Measurements from ENCODE around the gene PRRT4. TPM values are rescaled to one million over a fixed set of nuclear protein-coding genes. Genes with fewer than 3 reads are reported as not detected.

Gene PRRT4
- total and polyA plus RNA-seq, 2 of the 4 experiments (the other 2 are of a cell fraction): not detected

GRCh38 chr7:128349466-128349825 is 12.0 kb downstream of the PRRT4 start:
- Histone ChIP-seq H2BK5ac (ENCODE audit: low read depth, low read length, poor library complexity, severe bottlenecking) (no peak overlapping the region), H3K27me3 (ENCODE audit: control insufficient read depth, insufficient read depth, low read length) (peaks cover 63% of the 10 kb centered on the region), H3K9ac (ENCODE audit: low read depth, low read length) (no peak overlapping the region), H3K23ac (ENCODE audit: low read depth, low read length) (no peak overlapping the region; the same call in 1 of the 2 replicates), H2BK120ac (ENCODE audit: low read depth, low read length) (no peak overlapping the region), H3K27ac (ENCODE audit: insufficient read depth, low read length) (no peak overlapping the region), H3K18ac (ENCODE audit: low read depth, low read length) (no peak overlapping the region), H2AK5ac (ENCODE audit: low read depth, low read length) (no peak overlapping the region), H3K9me1 (ENCODE audit: insufficient read depth, low read length) (no peaks in the 10 kb centered on the region), H3K4me1 (ENCODE audit: control insufficient read depth, insufficient read depth, low read length) (no peaks in the 10 kb centered on the region), H3K9me3 (ENCODE audit: control insufficient read depth, insufficient read depth, low read length) (no peaks in the 10 kb centered on the region), H3K56ac (ENCODE audit: extremely low read depth, insufficient read depth, low read length) (no peak overlapping the region), H4K5ac (ENCODE audit: low read depth, low read length) (no peak overlapping the region), H4K91ac (ENCODE audit: insufficient read depth, low read depth, low read length) (no peak overlapping the region), H2AK9ac (replicated peaks; ENCODE audit: low read depth, low read length, poor library complexity) (no peak overlapping the region), H3K4ac (ENCODE audit: low read depth, low read length) (no peak overlapping the region), H2BK15ac (ENCODE audit: low read depth, low read length) (no peak overlapping the region), H3K79me1 (ENCODE audit: low read depth in 1 of 2, low read length in 2 of 2) (no peaks in the 10 kb centered on the region), H2BK20ac (ENCODE audit: low read depth, low read length) (no peak overlapping the region), H4K8ac (ENCODE audit: low read depth in 2 of 2, low read length in 2 of 2) (no peak overlapping the region), H3K4me2 (ENCODE audit: low read depth, low read length) (no peak overlapping the region), H3K4me3 (ENCODE audit: insufficient read depth, low read depth, low read length) (no peak overlapping the region), H3K14ac (replicated peaks; ENCODE audit: low read depth, low read length) (no peak overlapping the region), H4K20me1 (ENCODE audit: insufficient read depth, low read length) (no peaks in the 10 kb centered on the region), H3K36me3 (ENCODE audit: control insufficient read depth, insufficient read depth, low read length) (no peaks in the 10 kb centered on the region), H2AFZ (replicated peaks; ENCODE audit: low read length, poor library complexity) (no peak overlapping the region)
- intact Hi-C loops (cut with micrococcal nuclease) (no loop called here), in situ Hi-C loops (cut with MboI; ENCODE audit: low sequenced_read_pairs) (loop anchor here (5.0 kb wide), 1 partner anchor 33 kb away; no protein-coding TSS in a partner anchor), dilution Hi-C loops (cut with HindIII; ENCODE audit: low sequenced_read_pairs, unreplicated experiment) (no loop called here)
- no peak for TF ChIP-seq NFE2L2 (IDR thresholded peaks at IDR 0.05; ENCODE audit: low read depth, low read length)
- TF ChIP-seq SMC3 (IDR thresholded peaks at IDR 0.05; ENCODE audit: low read depth, low read length): no peak
- TF ChIP-seq CEBPB (IDR thresholded peaks at IDR 0.05; ENCODE audit: low read depth, low read length): no peak
- POLR2A ChIA-PET (ENCODE audit: unreplicated experiment): no interaction called here
- no TSS peak for BruUV-seq (replicated peaks)
- ATAC-seq (ENCODE audit: low read depth): no peak
- 20% methylated on average over 1 of the region's 4 CpGs; no CpG with 5 or more reads in 1 of the 2 experiments for WGBS, 2 experiments (ENCODE audit: extremely low coverage in 2 of 2, insufficient read length in 1 of 2)
- CTCF ChIA-PET: no interaction called here
- no peak for DNase-seq

All from IMR-90 (cell line).